ENCODE results near the gene INPPL1. TPM values are rescaled to one million over a fixed set of nuclear protein-coding genes. Genes with fewer than 3 reads are reported as not detected.

The INPPL1 gene
- total RNA-seq, 1 experiment from 2014 or later: 27.7 TPM

DNA sequence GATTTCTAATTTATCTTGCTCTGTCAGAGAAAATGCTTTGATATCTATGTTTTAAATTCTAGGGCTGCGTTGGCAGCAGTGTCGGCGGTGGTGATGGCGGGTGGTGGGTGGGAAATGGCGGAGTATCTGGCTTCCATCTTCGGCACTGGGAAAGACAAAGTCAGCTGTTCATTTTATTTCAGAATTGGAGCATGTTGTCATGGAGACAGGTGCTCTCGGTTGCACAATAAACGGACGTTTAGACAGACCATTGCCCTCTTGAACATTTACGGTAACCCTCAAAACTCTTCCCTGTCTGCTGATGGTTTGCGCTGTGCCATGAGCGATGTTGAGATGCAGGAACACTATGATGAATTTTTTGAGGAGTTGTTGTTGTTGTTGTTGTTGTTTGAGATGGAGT is 55.5 kb downstream of the INPPL1 start:
- Histone ChIP-seq H3K9me3 (replicated peaks) (no peaks in the 10 kb centered on the region), H3K27me3 (replicated peaks) (no peaks in the 10 kb centered on the region), H3K27ac (no peak overlapping the region), H3K4me1 (replicated peaks) (no peaks in the 10 kb centered on the region), H3K36me3 (no peaks in the 10 kb centered on the region), H3K4me3 (no peak overlapping the region)
- DNase-seq (ENCODE audit: low read depth in 1 of 2, low spot score in 2 of 2): no peak

DNA sequence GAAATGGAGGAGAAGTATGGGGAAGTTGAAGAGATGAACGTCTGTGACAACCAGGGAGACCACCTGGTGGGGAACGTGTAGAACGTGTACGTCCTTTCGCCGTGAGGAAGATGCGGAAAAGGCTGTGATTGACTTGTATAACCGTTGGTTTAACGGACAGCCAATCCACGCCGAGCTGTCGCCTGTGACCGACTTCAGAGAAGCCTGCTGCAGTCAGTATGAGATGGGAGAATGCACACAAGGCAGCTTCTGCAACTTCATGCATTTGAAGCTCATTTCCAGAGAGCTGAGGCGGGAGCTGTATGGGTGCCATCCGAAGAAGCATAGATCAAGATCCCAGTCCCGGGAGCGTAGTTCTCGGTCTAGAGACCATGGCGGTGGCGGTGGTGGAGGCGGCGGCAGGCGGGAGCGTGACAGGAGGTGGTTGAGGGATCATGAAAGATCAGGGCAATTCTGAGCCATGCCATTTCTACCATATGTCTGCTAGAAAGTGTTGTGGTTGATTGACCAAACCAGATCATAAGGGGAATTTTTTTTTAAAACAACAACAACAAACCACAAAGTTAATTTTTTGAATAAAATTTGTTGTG is 56.3 kb downstream of the INPPL1 start:
- no peak for DNase-seq (ENCODE audit: low read depth in 1 of 2, low spot score in 2 of 2)
- no peaks in the 10 kb centered on the region for H3K27me3 ChIP-seq (replicated peaks)
- no peaks in the 10 kb centered on the region for H3K9me3 ChIP-seq (replicated peaks)
- H3K36me3 ChIP-seq: no peaks in the 10 kb centered on the region
- H3K4me3 ChIP-seq: no peak overlapping the region
- no peaks in the 10 kb centered on the region for H3K4me1 ChIP-seq (replicated peaks)
- no peak overlapping the region for H3K27ac ChIP-seq

GRCh38 chr11:72283947-72284346 is 59.4 kb downstream of the INPPL1 start:
- DNase-seq (ENCODE audit: low read depth in 1 of 2, low spot score in 2 of 2): no peak
- Histone ChIP-seq H3K36me3 (no peaks in the 10 kb centered on the region), H3K4me1 (replicated peaks) (no peaks in the 10 kb centered on the region), H3K4me3 (no peak overlapping the region), H3K9me3 (replicated peaks) (no peaks in the 10 kb centered on the region), H3K27me3 (replicated peaks) (no peaks in the 10 kb centered on the region), H3K27ac (no peak overlapping the region)

DNA sequence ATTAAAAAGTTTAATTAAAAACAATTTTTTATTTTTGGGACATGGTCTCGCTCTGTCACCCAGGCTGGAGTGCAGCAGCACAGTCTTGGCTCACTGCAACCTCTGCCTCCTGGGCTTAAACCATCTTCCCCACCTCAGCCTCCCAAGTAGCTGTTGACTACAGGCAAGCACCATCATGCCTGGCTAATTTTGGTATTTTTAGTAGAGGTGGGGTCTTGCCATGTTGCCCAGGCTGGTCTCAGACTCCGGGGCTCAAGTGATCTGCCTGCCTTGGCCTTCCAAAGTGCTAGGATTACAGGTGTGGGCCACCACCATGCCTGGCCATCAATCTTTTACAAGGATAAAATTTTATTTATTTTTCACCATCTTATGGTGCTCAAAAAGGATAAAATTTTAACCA is 62.7 kb downstream of the INPPL1 start:
- Histone ChIP-seq H3K27me3 (replicated peaks) (no peaks in the 10 kb centered on the region), H3K36me3 (no peaks in the 10 kb centered on the region), H3K9me3 (replicated peaks) (no peaks in the 10 kb centered on the region), H3K4me1 (replicated peaks) (no peaks in the 10 kb centered on the region), H3K27ac (no peak overlapping the region), H3K4me3 (no peak overlapping the region)
- no peak for DNase-seq (ENCODE audit: low read depth in 1 of 2, low spot score in 2 of 2)

Other genes starting within 250 kb of the INPPL1 start
- gene IL18BP, start 225.9 kb upstream of the INPPL1 start, total RNA-seq (2014; rRNA removed; shearing (Covaris generic)): 0.06 and 3.3 TPM in 2 replicates
- gene NUMA1, start 144.2 kb upstream of the INPPL1 start, total RNA-seq (2014; rRNA removed; shearing (Covaris generic)): 38.4 and 46.4 TPM in 2 replicates
- 4.1 TPM in 1 of 2 replicates, not detected in the other for gene LRRC51, start 143.9 kb upstream of the INPPL1 start, total RNA-seq (2014; rRNA removed; shearing (Covaris generic))
- gene LAMTOR1, start 121.5 kb upstream of the INPPL1 start, total RNA-seq (2014; rRNA removed; shearing (Covaris generic)): 51.2 and 76.8 TPM in 2 replicates
- gene TOMT, start 118.8 kb upstream of the INPPL1 start, total RNA-seq (2014; rRNA removed; shearing (Covaris generic)): not detected in 2 replicates
- gene ANAPC15, start 112.1 kb upstream of the INPPL1 start, total RNA-seq (2014; rRNA removed; shearing (Covaris generic)): 23.5 and 46.9 TPM in 2 replicates
- gene FOLR3, start 89.0 kb upstream of the INPPL1 start, total RNA-seq (2014; rRNA removed; shearing (Covaris generic)): not detected in 2 replicates
- gene FOLR1, start 32.6 kb upstream of the INPPL1 start, total RNA-seq (2014; rRNA removed; shearing (Covaris generic)): 0.29 TPM in 1 of 2 replicates, not detected in the other
- not detected in 2 replicates for gene FOLR2, start 8.0 kb upstream of the INPPL1 start, total RNA-seq (2014; rRNA removed; shearing (Covaris generic))
- gene PHOX2A, start 19.4 kb downstream of the INPPL1 start, total RNA-seq (2014; rRNA removed; shearing (Covaris generic)): not detected in 2 replicates
- gene CLPB, start 209.8 kb downstream of the INPPL1 start, total RNA-seq (2014; rRNA removed; shearing (Covaris generic)): 13.4 and 15.4 TPM in 2 replicates